ENCODE measurements around the gene MAST4.
A peak's percentile ranks its signal among the peaks of the same experiment; 100 is the strongest.

DNA sequence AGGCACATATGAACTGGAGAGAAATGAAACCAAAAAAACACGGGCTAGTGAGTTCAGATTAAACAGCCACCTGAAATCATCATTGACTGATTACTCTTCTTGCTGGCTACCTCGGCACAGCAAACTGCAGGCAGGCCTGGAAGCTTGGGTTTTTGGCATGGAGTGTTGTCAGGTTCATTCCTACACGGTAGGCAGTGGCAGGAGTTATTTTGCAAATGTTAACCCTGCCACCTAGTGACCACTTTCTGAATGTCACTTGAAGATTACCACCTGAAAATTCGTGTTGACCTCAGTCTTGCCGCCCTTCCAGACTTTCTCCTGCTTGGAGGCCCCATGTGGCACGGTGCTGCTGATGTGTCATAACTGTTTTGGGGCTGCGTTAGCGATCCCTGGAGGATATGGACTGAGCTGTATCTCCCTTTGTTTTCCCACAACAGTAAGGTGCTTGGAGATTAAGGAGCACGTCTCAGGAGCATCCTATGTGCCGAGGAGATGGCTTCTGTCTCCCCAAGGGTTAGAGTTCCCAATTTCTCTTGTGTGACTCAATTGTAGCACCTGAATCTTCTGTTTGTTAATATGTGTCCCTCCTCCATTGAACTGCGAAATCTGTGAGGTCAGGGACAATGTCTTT, 613.1 kb downstream of the MAST4 start:
- TF ChIP-seq, protein P1, sequence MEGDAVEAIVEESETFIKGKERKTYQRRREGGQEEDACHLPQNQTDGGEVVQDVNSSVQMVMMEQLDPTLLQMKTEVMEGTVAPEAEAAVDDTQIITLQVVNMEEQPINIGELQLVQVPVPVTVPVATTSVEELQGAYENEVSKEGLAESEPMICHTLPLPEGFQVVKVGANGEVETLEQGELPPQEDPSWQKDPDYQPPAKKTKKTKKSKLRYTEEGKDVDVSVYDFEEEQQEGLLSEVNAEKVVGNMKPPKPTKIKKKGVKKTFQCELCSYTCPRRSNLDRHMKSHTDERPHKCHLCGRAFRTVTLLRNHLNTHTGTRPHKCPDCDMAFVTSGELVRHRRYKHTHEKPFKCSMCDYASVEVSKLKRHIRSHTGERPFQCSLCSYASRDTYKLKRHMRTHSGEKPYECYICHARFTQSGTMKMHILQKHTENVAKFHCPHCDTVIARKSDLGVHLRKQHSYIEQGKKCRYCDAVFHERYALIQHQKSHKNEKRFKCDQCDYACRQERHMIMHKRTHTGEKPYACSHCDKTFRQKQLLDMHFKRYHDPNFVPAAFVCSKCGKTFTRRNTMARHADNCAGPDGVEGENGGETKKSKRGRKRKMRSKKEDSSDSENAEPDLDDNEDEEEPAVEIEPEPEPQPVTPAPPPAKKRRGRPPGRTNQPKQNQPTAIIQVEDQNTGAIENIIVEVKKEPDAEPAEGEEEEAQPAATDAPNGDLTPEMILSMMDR (IDR thresholded peaks at IDR 0.05; ENCODE audit: low read depth, low read length, missing input control): peak; percentile 86
- TF ChIP-seq MAX (IDR thresholded peaks at IDR 0.05) (no peak), YY1 (IDR thresholded peaks at IDR 0.05) (no peak), ATF3 (IDR thresholded peaks at IDR 0.05) (no peak), GABPA (IDR thresholded peaks at IDR 0.05 in 1 of 2, conservative IDR thresholded peaks at IDR 0.05 in 1 of 2) (no peak), EGR1 (IDR thresholded peaks at IDR 0.05; ENCODE audit: low read depth in 2 of 2) (no peak), JUND (IDR thresholded peaks at IDR 0.05) (no peak), ZBTB33 (IDR thresholded peaks at IDR 0.05) (no peak)
- TF ChIP-seq, protein P2, sequence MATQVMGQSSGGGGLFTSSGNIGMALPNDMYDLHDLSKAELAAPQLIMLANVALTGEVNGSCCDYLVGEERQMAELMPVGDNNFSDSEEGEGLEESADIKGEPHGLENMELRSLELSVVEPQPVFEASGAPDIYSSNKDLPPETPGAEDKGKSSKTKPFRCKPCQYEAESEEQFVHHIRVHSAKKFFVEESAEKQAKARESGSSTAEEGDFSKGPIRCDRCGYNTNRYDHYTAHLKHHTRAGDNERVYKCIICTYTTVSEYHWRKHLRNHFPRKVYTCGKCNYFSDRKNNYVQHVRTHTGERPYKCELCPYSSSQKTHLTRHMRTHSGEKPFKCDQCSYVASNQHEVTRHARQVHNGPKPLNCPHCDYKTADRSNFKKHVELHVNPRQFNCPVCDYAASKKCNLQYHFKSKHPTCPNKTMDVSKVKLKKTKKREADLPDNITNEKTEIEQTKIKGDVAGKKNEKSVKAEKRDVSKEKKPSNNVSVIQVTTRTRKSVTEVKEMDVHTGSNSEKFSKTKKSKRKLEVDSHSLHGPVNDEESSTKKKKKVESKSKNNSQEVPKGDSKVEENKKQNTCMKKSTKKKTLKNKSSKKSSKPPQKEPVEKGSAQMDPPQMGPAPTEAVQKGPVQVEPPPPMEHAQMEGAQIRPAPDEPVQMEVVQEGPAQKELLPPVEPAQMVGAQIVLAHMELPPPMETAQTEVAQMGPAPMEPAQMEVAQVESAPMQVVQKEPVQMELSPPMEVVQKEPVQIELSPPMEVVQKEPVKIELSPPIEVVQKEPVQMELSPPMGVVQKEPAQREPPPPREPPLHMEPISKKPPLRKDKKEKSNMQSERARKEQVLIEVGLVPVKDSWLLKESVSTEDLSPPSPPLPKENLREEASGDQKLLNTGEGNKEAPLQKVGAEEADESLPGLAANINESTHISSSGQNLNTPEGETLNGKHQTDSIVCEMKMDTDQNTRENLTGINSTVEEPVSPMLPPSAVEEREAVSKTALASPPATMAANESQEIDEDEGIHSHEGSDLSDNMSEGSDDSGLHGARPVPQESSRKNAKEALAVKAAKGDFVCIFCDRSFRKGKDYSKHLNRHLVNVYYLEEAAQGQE (IDR thresholded peaks at IDR 0.05): no peak

Measured in liver (tissue), 3 donors.